ENCODE measurements around the gene PIEZO2.

The PIEZO2 gene

GRCh38 chr18:10727477-10727876 lies 421.9 kb downstream of the PIEZO2 start:
- Histone ChIP-seq H4K20me1 (no peaks in the 10 kb centered on the region), H3K4me1 (no peaks in the 10 kb centered on the region), H3K4me3 (no peak overlapping the region), H3K27me3 (no peaks in the 10 kb centered on the region), H3K9me3 (replicated peaks in 1 of 11) (peaks cover 0 to 25% (median 14%) of the 10 kb centered on the region in 11 experiments; a peak in 12 of 22 replicates), H3K27ac (no peak overlapping the region), H3K9ac (no peak overlapping the region), H3K36me3 (no peaks in the 10 kb centered on the region), H3K4me2 (no peak overlapping the region)
- no peak for TF ChIP-seq Cebpa-rat (IDR thresholded peaks at IDR 0.05)

GRCh38 chr18:10726198-10727068 lies 422.9 kb downstream of the PIEZO2 start:
- H3K9me3 ChIP-seq (replicated peaks in 1 of 11): peaks cover 0 to 25% (median 14%) of the 10 kb centered on the region in 11 experiments; a peak in 12 of 22 replicates
- no peak overlapping the region for H3K4me3 ChIP-seq
- H3K27ac ChIP-seq: no peak overlapping the region

GRCh38 chr18:10724666-10725065 lies 424.7 kb downstream of the PIEZO2 start:
- Histone ChIP-seq H3K4me1 (no peaks in the 10 kb centered on the region), H3K9me3 (replicated peaks in 1 of 11) (peaks cover 0 to 25% (median 14%) of the 10 kb centered on the region in 11 experiments; a peak in 12 of 22 replicates), H3K4me3 (no peak overlapping the region), H3K36me3 (no peaks in the 10 kb centered on the region), H4K20me1 (no peaks in the 10 kb centered on the region), H3K4me2 (no peak overlapping the region), H3K27ac (no peak overlapping the region), H3K27me3 (no peaks in the 10 kb centered on the region), H3K9ac (no peak overlapping the region)
- TF ChIP-seq Cebpa-rat (IDR thresholded peaks at IDR 0.05): no peak

More at GRCh38 chr18:10726198-10727068, 422.9 kb downstream of the PIEZO2 start:
- Histone ChIP-seq H3K4me2 (no peak overlapping the region), H3K27me3 (no peaks in the 10 kb centered on the region), H3K36me3 (no peaks in the 10 kb centered on the region), H3K4me1 (no peaks in the 10 kb centered on the region), H4K20me1 (no peaks in the 10 kb centered on the region), H3K9ac (no peak overlapping the region)
- TF ChIP-seq Cebpa-rat (IDR thresholded peaks at IDR 0.05): no peak

GRCh38 chr18:10723496-10723895 lies 425.9 kb downstream of the PIEZO2 start:
- Histone ChIP-seq H3K27me3 (no peaks in the 10 kb centered on the region), H3K4me3 (no peak overlapping the region)

GRCh38 chr18:10718809-10719208 lies 430.6 kb downstream of the PIEZO2 start:
- H3K9me3 ChIP-seq (replicated peaks in 1 of 11): no peaks in the 10 kb centered on the region
- no peak overlapping the region for H3K9ac ChIP-seq
- H3K4me3 ChIP-seq: no peak overlapping the region
- no peaks in the 10 kb centered on the region for H3K27me3 ChIP-seq
- H3K36me3 ChIP-seq: no peaks in the 10 kb centered on the region
- H3K4me2 ChIP-seq: no peak overlapping the region
- no peak for TF ChIP-seq Cebpa-rat (IDR thresholded peaks at IDR 0.05)
- H3K4me1 ChIP-seq: no peaks in the 10 kb centered on the region
- H3K27ac ChIP-seq: no peak overlapping the region
- H4K20me1 ChIP-seq: no peaks in the 10 kb centered on the region

More at GRCh38 chr18:10723496-10723895, 425.9 kb downstream of the PIEZO2 start:
- H4K20me1 ChIP-seq: no peaks in the 10 kb centered on the region
- H3K9me3 ChIP-seq (replicated peaks in 1 of 11): peaks cover 0 to 25% (median 14%) of the 10 kb centered on the region in 11 experiments; a peak in 12 of 22 replicates
- H3K9ac ChIP-seq: no peak overlapping the region
- no peak overlapping the region for H3K4me2 ChIP-seq
- no peak overlapping the region for H3K27ac ChIP-seq
- no peaks in the 10 kb centered on the region for H3K4me1 ChIP-seq
- H3K36me3 ChIP-seq: no peaks in the 10 kb centered on the region
- TF ChIP-seq Cebpa-rat (IDR thresholded peaks at IDR 0.05): no peak

- no peak overlapping the region for H3K4me3 ChIP-seq
- no peaks in the 10 kb centered on the region for H3K9me3 ChIP-seq (replicated peaks in 1 of 11)
- H4K20me1 ChIP-seq: no peaks in the 10 kb centered on the region
- no peaks in the 10 kb centered on the region for H3K27me3 ChIP-seq
- H3K36me3 ChIP-seq: no peaks in the 10 kb centered on the region
- H3K4me1 ChIP-seq: no peaks in the 10 kb centered on the region
- no peak overlapping the region for H3K4me2 ChIP-seq
- TF ChIP-seq Cebpa-rat (IDR thresholded peaks at IDR 0.05): no peak
- no peak overlapping the region for H3K27ac ChIP-seq
- H3K9ac ChIP-seq: no peak overlapping the region
Observed at GRCh38 chr18:10715791-10716190, 433.6 kb downstream of the PIEZO2 start.

GRCh38 chr18:10713409-10713808 lies 436.0 kb downstream of the PIEZO2 start:
- no peak for TF ChIP-seq Cebpa-rat (IDR thresholded peaks at IDR 0.05)
- Histone ChIP-seq H3K4me2 (no peak overlapping the region), H3K36me3 (no peaks in the 10 kb centered on the region), H4K20me1 (no peaks in the 10 kb centered on the region), H3K27ac (no peak overlapping the region), H3K9ac (no peak overlapping the region), H3K4me3 (no peak overlapping the region), H3K9me3 (replicated peaks in 1 of 11) (no peaks in the 10 kb centered on the region), H3K4me1 (no peaks in the 10 kb centered on the region), H3K27me3 (no peaks in the 10 kb centered on the region)

- Histone ChIP-seq H3K9ac (no peak overlapping the region), H3K4me1 (no peaks in the 10 kb centered on the region), H3K27ac (no peak overlapping the region), H3K27me3 (no peaks in the 10 kb centered on the region), H3K4me3 (no peak overlapping the region), H3K9me3 (replicated peaks in 1 of 11) (no peaks in the 10 kb centered on the region), H4K20me1 (no peaks in the 10 kb centered on the region), H3K36me3 (no peaks in the 10 kb centered on the region), H3K4me2 (no peak overlapping the region)
- TF ChIP-seq Cebpa-rat (IDR thresholded peaks at IDR 0.05): no peak
Observed at GRCh38 chr18:10707294-10707693, 442.1 kb downstream of the PIEZO2 start.

- Histone ChIP-seq H3K9me3 (replicated peaks in 1 of 11) (no peaks in the 10 kb centered on the region), H3K4me3 (no peak overlapping the region), H4K20me1 (no peaks in the 10 kb centered on the region), H3K36me3 (no peaks in the 10 kb centered on the region), H3K27ac (no peak overlapping the region), H3K4me2 (no peak overlapping the region), H3K27me3 (no peaks in the 10 kb centered on the region), H3K4me1 (no peaks in the 10 kb centered on the region), H3K9ac (no peak overlapping the region)
- TF ChIP-seq Cebpa-rat (IDR thresholded peaks at IDR 0.05): no peak
Observed at GRCh38 chr18:10705786-10706185, 443.6 kb downstream of the PIEZO2 start.

- no peaks in the 10 kb centered on the region for H3K4me1 ChIP-seq
- H3K4me2 ChIP-seq: no peak overlapping the region
- H3K27ac ChIP-seq: no peak overlapping the region
- no peak overlapping the region for H3K4me3 ChIP-seq
- no peak for TF ChIP-seq Cebpa-rat (IDR thresholded peaks at IDR 0.05)
- no peaks in the 10 kb centered on the region for H4K20me1 ChIP-seq
- H3K36me3 ChIP-seq: no peaks in the 10 kb centered on the region
- H3K27me3 ChIP-seq: no peaks in the 10 kb centered on the region
- H3K9ac ChIP-seq: no peak overlapping the region
- no peaks in the 10 kb centered on the region for H3K9me3 ChIP-seq (replicated peaks in 1 of 11)
Observed at GRCh38 chr18:10705291-10705690, 444.1 kb downstream of the PIEZO2 start.
